COLO829 (cell line): Measurements from ENCODE around the gene ZNF217.
A peak's percentile ranks its signal among the peaks of the same experiment; 100 is the strongest.
"Not testable (repeated sequence)": the region's sequence is repeated elsewhere in the genome, so short reads cannot be mapped to it uniquely, and the experiment has no call there.

ENCODE experiments used
- DNase-seq: peaks from one replicate; pipeline ENCODE4 v3.0.0; 2012; ENCODE audit warnings: low spot score

ZNF217 gene

GRCh38 chr20:53597521-53598120, 4.0 kb upstream of the ZNF217 start:
- no peak for DNase-seq

GRCh38 chr20:53597030-53597482, 3.4 kb upstream of the ZNF217 start:
- no peak for DNase-seq

DNA sequence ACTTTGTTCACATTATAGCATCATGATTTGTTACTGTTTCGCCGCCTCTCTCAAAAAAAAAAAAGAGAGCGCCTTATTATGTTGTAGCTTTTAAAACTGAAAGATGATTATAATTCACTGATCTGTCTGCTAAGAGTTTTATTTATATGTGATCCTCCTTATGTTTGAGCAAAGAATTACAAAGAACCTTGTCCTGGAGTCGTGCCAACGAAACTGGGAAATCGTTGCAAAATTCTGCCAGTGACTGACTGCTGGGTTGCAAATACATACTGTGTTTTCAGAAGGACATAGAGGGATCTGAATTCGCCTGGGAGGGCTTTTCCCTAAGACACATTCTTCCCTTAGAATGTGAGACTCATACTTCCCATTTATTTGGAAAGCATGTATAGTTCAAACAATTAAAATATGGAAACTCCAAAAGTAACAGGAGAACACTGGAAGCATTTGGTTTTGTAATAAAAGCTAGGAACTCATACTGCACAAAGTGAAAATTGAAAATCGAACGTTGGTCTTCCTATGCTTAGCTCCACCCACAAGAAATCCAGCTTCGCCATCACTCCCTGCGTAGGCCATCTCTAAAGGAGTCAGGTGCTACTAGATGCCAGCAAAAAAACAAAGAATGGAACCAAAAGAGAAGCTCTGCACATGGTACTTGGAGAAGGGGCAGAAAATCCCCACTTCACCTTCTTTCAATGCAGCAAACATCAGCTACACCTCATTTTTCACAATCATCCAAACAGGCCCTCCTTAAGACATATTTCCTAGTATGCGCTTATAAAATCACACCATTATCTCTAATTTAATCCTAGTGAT, 2.8 kb upstream of the ZNF217 start:
- DNase-seq, result not testable (repeated sequence)

DNA sequence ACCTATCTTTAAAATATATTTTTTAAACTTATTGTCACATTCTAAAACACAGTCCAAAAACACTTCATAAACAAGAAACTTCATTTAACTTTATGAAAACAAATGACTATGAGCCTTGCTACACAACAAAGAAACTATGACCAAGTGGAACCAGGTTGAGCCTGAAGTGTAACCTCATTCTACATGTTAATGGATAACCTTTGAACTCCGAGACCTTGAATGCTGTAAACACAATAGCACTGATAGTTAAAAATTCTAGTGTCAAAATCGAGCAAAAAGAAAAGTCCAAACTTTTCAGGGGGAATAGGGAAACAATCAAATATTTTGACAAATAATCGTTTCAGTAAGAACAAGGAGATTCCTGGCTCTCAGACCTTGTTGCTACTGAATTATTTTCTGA, 2.1 kb upstream of the ZNF217 start:
- not testable (repeated sequence) for DNase-seq

- DNase-seq, result no peak
Measured at GRCh38 chr20:53595018-53595378, 1.4 kb upstream of the ZNF217 start.

- DNase-seq, result peak; percentile 77
Measured at GRCh38 chr20:53594068-53595017, 704 bp upstream of the ZNF217 start.

- no peak for DNase-seq
Measured at GRCh38 chr20:53592992-53593465, 610 bp downstream of the ZNF217 start.

- DNase-seq, result not testable (repeated sequence)
Measured at GRCh38 chr20:53592454-53592991, 1.1 kb downstream of the ZNF217 start.

- not testable (repeated sequence) for DNase-seq
Measured at GRCh38 chr20:53591941-53592441, 1.6 kb downstream of the ZNF217 start.

DNA sequence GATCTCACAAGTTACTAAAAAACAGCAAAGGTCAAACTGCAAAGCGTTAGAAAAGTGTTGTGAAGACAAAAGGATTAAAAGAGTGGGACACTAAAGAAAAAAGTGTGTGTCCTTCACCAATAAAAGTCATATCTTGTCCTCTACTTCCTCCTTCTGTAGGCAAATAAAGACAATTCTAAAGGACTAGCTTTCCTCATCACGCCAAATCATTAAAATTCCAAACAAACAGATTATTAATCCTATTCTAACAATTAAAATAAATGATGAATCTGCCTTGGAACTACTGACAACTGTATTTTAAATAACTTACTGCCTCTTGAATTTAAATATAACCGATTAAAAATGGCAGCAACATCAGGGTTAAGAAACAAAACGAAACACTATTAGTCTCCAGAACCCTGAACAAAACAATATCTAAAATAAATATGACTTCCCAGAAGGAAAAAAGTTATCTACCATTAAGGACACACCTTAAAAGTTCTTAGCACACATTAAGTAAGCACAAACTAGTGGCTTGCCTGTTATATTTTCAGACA, 2.4 kb downstream of the ZNF217 start:
- DNase-seq, result not testable (repeated sequence)

DNA sequence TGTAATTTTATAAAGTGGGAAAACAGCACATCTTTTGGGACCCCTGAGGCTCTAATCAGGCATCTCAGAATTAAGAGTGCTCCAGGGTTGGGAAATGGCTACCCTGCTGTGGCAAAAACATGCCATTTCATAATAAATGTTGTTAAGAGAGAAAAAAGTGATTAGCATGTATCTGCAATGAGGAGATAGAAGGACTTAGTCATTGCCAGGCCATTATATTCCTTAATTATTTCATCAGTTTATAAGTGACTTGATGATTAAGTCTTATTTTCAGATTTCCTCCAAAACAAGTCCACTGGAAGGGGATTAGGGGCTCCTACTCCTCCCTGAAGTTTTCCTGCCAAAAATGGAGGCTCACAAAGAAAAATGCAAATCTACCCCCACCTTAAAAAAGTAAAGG, 3.0 kb downstream of the ZNF217 start:
- DNase-seq, result not testable (repeated sequence)

- not testable (repeated sequence) for DNase-seq
Measured at GRCh38 chr20:53590122-53590521, 3.5 kb downstream of the ZNF217 start.

DNA sequence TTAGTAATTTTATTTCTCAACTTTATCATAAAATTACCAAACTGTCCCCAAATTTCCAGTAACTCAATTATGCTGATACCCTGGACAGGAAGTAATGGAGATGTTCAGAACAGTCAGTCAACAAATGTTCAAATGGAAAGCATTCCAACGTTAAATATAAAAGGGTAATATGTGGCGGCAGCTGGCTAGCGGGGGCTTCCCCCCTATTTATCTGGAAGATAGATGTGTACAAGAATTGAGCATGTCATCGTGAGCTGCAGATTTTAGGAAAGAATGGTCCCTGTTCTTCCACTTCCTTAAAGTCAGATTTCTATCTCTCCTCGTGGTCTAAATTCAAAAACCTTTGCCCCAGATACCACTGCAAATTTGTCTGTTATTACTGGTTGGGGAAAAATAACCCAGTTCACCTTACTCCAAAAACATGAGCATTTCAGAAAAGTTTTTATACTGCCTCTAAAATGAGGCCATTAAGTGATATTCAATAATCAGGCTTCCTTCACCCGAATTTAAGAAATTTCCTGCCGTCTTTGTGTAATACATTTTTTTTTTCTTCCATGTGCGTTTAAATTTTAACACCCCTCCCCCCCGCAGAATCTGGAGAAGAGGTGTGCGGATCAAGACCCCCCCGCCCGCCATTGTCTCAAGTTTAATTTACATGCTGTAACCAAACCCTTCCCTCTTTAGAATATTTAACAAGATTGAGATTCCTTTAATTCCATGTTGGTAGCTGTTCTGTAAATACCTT, 4.1 kb downstream of the ZNF217 start:
- DNase-seq, result not testable (repeated sequence)

GRCh38 chr20:53587157-53587703, 6.4 kb downstream of the ZNF217 start:
- not testable (repeated sequence) for DNase-seq

DNA sequence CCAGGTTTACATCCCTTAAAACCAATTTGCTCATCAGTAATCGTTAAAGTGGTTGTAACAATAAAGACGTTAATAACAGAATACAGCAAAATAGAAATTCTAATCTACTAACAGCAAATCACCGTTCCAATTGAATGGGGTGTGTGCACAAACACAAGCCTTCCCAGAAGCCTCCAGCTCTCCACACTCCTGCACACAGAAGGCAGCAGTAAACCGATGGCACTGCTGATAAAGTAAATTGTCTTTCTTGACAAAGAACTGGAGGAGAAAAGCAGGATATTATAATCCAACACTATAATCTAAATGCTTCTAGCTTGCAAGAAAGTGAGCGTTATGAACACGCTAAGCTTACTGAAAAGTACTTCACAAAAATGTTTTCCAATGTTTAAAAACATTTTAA, 7.0 kb downstream of the ZNF217 start:
- no peak for DNase-seq

DNA sequence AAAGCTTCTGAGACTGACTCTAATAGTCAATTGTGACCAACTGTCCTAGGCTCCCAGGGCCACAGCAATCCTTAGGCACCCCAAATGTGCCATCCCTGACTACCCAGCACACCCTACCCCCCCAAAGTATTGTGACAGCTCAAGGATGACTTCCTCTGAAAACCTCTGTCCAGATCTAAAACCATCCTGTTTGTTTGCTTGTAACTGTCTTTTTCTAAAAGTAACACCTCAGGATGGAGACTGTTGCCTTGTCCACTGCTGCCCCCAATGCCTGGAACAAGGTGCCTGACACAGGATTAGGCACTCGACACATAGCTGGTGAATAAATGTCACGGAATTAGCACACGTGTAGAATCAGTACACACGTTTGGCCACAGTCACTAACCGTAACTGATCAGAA, 7.7 kb downstream of the ZNF217 start:
- not testable (repeated sequence) for DNase-seq

- DNase-seq, result not testable (repeated sequence)
Measured at GRCh38 chr20:53585004-53585569, 8.6 kb downstream of the ZNF217 start.

DNA sequence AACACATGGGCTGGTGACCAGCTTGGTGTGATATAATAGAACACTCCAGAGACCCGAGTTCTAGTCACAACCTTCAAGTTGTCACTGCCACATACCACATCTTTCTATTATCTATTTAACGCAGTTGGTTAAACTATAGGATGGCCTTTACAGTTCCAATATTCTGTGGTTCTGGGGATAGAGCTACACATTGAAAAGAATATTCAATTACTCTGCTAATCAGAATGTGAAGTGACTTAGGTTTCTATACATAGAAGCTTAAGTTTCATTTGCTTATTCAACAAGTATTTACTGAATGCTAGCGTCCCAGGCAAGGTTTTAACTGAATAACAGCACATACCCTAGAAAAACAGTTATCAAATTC, 9.1 kb downstream of the ZNF217 start:
- DNase-seq, result not testable (repeated sequence)

DNA sequence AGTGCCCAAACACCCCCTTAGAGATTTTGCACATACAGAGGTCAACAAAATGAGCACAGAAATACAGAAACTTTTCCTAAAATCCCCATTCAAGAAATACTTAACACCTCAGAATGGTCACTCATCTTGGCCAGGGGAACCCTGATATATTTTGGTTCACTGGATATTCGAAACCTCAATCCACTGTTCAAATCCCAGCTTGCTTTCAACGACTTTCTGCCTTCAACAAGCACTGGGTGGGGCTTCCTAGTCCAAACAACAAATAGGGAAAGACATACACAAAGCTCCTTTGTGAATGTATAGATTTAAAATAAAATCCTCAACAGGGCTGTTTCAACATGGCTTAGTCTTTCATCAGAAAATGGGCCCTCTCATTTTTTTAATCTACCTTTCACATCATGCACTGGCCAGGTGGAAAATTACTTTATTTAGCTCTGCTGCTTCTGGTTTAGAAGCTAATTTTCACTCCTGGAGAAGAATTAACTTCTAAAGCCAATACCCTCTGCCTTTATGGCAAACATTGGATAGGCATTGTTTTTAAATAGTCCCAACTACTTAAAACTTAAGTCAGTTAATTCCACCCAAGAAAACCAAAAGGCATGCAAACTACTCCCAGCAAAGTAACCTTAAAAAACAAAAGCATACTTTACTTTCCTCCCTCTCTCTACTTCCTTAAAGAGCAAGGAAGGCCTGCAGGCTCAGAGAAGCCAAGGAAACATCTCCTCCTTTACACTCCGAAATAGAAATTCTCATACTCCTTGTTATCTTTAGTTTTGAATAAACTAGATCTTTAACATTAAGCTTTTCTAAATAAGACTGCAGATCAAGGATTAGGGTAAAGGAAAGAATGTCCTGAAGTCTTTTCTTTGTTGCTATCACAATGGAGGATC, 9.7 kb downstream of the ZNF217 start:
- not testable (repeated sequence) for DNase-seq
